ENCODE results near the gene RPP30.
A peak's percentile ranks its signal among the peaks of the same experiment; 100 is the strongest.

RPP30 gene

DNA sequence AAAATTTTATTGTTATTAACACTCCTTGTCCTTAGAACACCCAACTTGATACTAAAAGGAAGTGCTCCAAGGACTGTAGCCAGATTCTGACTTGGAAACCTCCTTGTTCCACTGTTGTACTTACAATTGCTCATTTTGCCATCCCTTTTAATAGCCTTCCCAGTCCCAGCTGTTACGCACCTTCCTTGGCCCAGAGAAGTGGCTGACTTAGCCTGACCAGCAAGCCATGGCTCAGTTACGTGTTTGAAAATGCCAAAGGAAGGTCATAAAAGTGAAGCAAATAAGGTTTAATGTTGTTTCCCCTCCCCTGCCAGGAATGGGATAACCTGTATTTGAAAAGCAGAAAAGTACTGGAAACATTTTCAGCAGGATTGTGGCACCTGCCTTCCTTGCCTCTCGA is 52.8 kb downstream of the RPP30 start:
- Histone ChIP-seq H3K4me3 (ENCODE audit: low read length in 2 of 2) (no peak overlapping the region), H3K27me3 (ENCODE audit: control insufficient read depth in 2 of 2, insufficient read depth in 2 of 2, low read length in 2 of 2) (no peaks in the 10 kb centered on the region), H3K27ac (ENCODE audit: low read depth in 2 of 2, low read length in 2 of 2) (no peak overlapping the region), H3K36me3 (ENCODE audit: control insufficient read depth in 2 of 2, insufficient read depth in 2 of 2, low read length in 2 of 2) (no peaks in the 10 kb centered on the region), H3K9ac (ENCODE audit: low read depth in 1 of 2, low read length in 2 of 2) (no peak overlapping the region), H3K9me3 (ENCODE audit: control insufficient read depth in 2 of 2, low read length in 2 of 2) (no peaks in the 10 kb centered on the region), H3K4me1 (ENCODE audit: control insufficient read depth in 2 of 2, insufficient read depth in 2 of 2, low read length in 2 of 2) (no peaks in the 10 kb centered on the region)

DNA sequence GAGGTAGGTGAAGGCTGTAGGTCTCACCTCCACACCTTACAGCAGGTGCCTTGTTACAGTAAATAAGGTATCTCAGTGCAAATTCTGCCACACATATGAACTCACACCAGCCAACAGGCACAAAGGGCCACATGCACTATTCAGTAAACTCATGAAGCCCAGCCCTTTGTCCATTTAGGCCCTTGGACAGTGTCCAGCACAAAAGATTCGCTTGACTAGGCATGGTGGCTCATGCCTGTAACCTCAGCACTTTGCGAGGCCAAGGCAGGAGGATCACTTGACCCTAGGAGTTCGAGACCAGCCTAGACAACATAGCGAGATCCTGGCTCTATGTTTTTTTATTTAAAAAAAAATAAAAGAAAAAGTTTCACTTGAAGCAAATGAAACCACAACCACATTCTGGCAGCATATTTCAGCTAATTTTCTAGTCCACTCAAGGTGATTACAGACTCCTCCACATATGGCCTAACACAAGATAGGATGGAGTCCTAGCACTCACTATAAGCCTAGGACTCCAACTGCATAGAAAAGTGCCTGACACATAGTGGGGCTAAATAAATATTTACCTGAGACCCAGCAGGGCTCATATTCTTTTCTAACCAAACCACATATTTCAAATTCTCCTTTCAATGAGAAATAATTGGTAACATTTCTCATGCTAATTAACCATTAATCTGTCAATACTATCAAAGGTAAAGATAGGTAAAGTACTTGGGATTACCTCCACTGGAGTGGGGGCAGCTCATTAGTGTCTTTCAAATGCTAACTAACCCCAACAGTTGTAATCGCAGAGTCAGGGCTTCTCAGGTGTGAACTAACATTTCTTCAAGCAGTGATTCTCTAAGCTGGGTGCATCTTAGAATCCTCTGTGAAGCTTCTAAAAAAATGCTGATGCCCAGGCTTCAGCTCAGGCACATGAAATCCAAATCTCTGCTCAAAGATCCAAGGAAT is 53.6 kb downstream of the RPP30 start:
- H3K9ac ChIP-seq (ENCODE audit: low read depth in 1 of 2, low read length in 2 of 2): no peak overlapping the region
- no peaks in the 10 kb centered on the region for H3K27me3 ChIP-seq (ENCODE audit: control insufficient read depth in 2 of 2, insufficient read depth in 2 of 2, low read length in 2 of 2)
- H3K4me3 ChIP-seq (ENCODE audit: low read length in 2 of 2): no peak overlapping the region
- H3K9me3 ChIP-seq (ENCODE audit: control insufficient read depth in 2 of 2, low read length in 2 of 2): no peaks in the 10 kb centered on the region
- H3K4me1 ChIP-seq (ENCODE audit: control insufficient read depth in 2 of 2, insufficient read depth in 2 of 2, low read length in 2 of 2): no peaks in the 10 kb centered on the region
- no peaks in the 10 kb centered on the region for H3K36me3 ChIP-seq (ENCODE audit: control insufficient read depth in 2 of 2, insufficient read depth in 2 of 2, low read length in 2 of 2)
- H3K27ac ChIP-seq (ENCODE audit: low read depth in 2 of 2, low read length in 2 of 2): no peak overlapping the region

DNA sequence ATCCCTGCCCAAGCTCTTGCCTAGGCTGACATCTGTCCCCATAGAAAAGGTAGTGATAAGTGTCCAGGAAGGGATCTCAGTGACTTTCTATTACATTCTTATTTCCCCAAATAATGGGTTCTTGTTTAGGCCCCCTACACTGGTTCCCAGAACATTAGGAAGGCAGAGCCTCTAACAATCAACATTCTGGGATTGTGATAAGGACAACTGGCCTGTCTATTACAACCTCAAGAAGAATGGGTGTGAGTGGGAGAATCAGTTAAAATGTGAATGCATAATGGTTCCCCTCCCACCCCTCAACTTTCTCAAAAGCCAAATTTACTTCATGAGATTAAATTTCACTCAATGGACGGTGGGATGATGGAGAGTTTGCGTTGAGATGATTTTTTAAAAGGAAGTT is 55.5 kb downstream of the RPP30 start:
- H3K9ac ChIP-seq (ENCODE audit: low read depth in 1 of 2, low read length in 2 of 2): no peak overlapping the region
- H3K4me3 ChIP-seq (ENCODE audit: low read length in 2 of 2): no peak overlapping the region
- H3K36me3 ChIP-seq (ENCODE audit: control insufficient read depth in 2 of 2, insufficient read depth in 2 of 2, low read length in 2 of 2): no peaks in the 10 kb centered on the region
- H3K27me3 ChIP-seq (ENCODE audit: control insufficient read depth in 2 of 2, insufficient read depth in 2 of 2, low read length in 2 of 2): no peaks in the 10 kb centered on the region
- H3K4me1 ChIP-seq (ENCODE audit: control insufficient read depth in 2 of 2, insufficient read depth in 2 of 2, low read length in 2 of 2): no peaks in the 10 kb centered on the region
- no peaks in the 10 kb centered on the region for H3K9me3 ChIP-seq (ENCODE audit: control insufficient read depth in 2 of 2, low read length in 2 of 2)
- no peak overlapping the region for H3K27ac ChIP-seq (ENCODE audit: low read depth in 2 of 2, low read length in 2 of 2)

DNA sequence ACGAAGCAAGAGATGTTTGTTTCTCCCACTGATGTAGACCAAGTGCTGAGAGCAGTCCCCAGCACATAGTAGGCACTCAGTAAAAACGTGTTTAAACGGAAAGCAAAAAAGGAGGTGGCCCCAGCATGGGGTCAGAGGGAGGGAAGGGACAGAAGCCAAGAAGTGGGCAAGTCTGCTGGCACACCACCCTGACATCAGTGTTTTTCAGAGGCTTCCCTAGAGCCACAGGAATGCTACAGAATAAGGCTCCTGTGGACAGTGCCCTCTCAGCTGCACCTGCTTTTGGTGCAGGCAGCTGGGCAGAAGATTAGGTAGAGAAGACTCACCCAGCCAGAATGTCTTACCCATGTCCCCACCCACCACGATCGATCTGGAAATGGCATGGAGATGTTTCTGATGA is 57.4 kb downstream of the RPP30 start:
- Histone ChIP-seq H3K27me3 (ENCODE audit: control insufficient read depth in 2 of 2, insufficient read depth in 2 of 2, low read length in 2 of 2) (no peaks in the 10 kb centered on the region), H3K9me3 (ENCODE audit: control insufficient read depth in 2 of 2, low read length in 2 of 2) (no peaks in the 10 kb centered on the region), H3K9ac (ENCODE audit: low read depth in 1 of 2, low read length in 2 of 2) (no peak overlapping the region), H3K4me3 (ENCODE audit: low read length in 2 of 2) (no peak overlapping the region), H3K4me1 (ENCODE audit: control insufficient read depth in 2 of 2, insufficient read depth in 2 of 2, low read length in 2 of 2) (no peaks in the 10 kb centered on the region), H3K36me3 (ENCODE audit: control insufficient read depth in 2 of 2, insufficient read depth in 2 of 2, low read length in 2 of 2) (no peaks in the 10 kb centered on the region), H3K27ac (ENCODE audit: low read depth in 2 of 2, low read length in 2 of 2) (no peak overlapping the region)

DNA sequence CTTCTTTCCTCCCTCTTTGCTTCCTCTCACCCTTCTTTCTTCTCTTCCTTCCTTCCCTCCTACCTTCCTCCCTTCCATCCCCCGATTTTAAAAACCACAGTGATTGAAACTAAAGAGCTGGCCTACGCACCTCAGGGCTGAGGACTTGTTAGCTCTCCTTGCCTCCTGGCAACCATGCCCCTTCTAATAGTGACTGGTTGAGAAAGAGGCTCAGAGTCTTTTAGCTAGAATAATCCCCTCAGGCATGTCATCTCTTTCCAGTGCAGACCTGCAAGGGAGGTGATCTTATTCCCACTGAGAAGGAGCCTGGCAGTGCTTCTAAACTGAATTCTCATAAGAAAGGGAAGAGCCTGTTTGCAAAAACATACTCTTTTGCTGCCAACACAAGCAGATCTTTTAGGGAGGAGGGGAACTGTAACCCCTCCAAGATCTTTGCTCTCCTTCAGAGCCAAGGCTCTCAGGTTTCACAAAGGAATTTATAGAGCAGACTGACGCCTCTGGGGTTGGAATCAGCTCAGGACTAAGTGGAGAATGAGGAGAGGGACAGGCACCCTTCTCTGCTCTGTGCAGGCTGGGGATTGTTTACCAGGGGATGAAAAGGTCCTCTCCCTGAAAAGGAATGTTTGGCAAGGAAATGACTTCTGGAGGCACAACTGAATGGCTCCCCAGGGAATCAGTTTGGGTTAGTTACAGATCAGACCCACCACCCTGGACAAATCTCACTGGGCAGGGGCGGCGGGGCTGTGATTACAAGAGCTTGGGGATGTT is 58.5 kb downstream of the RPP30 start:
- H3K9ac ChIP-seq (ENCODE audit: low read depth in 1 of 2, low read length in 2 of 2): no peak overlapping the region
- H3K9me3 ChIP-seq (ENCODE audit: control insufficient read depth in 2 of 2, low read length in 2 of 2): no peaks in the 10 kb centered on the region
- no peak overlapping the region for H3K4me3 ChIP-seq (ENCODE audit: low read length in 2 of 2)
- no peaks in the 10 kb centered on the region for H3K36me3 ChIP-seq (ENCODE audit: control insufficient read depth in 2 of 2, insufficient read depth in 2 of 2, low read length in 2 of 2)
- H3K4me1 ChIP-seq (ENCODE audit: control insufficient read depth in 2 of 2, insufficient read depth in 2 of 2, low read length in 2 of 2): peaks cover 0 to 1% of the 10 kb centered on the region in 2 donors
- H3K27ac ChIP-seq (ENCODE audit: low read depth in 2 of 2, low read length in 2 of 2): peak overlapping the region in 1 of 2 donors; percentile 52
- H3K27me3 ChIP-seq (ENCODE audit: control insufficient read depth in 2 of 2, insufficient read depth in 2 of 2, low read length in 2 of 2): no peaks in the 10 kb centered on the region

DNA sequence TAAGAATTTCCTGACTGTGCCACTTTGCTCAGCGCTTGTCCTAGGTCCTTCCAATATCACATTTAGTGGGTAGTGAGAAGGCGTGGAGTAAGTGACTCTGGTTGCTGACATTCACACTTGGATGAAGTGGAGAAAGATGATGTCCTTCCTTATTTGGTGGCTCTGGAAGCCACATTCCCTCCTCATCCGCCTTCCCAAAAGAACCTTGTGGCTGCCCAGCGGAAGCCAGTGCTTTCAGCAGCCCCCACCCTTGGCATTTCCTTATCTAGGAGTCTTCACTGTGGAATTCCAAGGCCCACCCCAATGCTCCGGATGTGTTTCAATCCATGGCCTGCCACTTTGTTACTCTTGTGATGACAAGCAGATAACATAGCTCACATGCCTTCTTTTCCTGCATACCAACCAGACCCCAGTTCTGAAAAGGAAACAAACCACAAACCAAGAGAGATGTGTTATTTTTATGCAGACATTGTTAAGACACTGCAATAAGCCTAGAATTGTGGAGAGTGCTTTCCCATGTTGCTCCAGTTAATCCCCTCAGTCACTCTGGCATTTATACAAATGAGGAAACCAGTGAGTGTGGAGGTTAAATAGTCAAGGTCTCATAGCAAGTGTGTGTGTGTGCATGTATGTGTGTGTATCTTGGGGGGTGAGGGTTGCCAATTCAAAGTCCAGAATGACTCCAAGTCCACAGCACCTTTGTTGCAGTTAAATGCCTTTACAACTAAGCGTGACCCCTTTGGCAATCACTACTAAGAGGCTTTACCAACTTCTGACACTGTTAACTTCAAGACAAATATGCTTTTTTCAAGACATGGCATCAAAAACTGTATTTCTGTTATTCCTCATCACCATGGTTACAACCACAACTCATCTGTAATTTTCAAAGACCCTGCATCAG is 59.4 kb downstream of the RPP30 start:
- Histone ChIP-seq H3K4me3 (ENCODE audit: low read length in 2 of 2) (no peak overlapping the region), H3K9ac (ENCODE audit: low read depth in 1 of 2, low read length in 2 of 2) (no peak overlapping the region), H3K36me3 (ENCODE audit: control insufficient read depth in 2 of 2, insufficient read depth in 2 of 2, low read length in 2 of 2) (no peaks in the 10 kb centered on the region), H3K27ac (ENCODE audit: low read depth in 2 of 2, low read length in 2 of 2) (peak overlapping the region in 1 of 2 donors; percentile 52), H3K27me3 (ENCODE audit: control insufficient read depth in 2 of 2, insufficient read depth in 2 of 2, low read length in 2 of 2) (no peaks in the 10 kb centered on the region), H3K4me1 (ENCODE audit: control insufficient read depth in 2 of 2, insufficient read depth in 2 of 2, low read length in 2 of 2) (peaks cover 0 to 2% of the 10 kb centered on the region in 2 donors), H3K9me3 (ENCODE audit: control insufficient read depth in 2 of 2, low read length in 2 of 2) (no peaks in the 10 kb centered on the region)

DNA sequence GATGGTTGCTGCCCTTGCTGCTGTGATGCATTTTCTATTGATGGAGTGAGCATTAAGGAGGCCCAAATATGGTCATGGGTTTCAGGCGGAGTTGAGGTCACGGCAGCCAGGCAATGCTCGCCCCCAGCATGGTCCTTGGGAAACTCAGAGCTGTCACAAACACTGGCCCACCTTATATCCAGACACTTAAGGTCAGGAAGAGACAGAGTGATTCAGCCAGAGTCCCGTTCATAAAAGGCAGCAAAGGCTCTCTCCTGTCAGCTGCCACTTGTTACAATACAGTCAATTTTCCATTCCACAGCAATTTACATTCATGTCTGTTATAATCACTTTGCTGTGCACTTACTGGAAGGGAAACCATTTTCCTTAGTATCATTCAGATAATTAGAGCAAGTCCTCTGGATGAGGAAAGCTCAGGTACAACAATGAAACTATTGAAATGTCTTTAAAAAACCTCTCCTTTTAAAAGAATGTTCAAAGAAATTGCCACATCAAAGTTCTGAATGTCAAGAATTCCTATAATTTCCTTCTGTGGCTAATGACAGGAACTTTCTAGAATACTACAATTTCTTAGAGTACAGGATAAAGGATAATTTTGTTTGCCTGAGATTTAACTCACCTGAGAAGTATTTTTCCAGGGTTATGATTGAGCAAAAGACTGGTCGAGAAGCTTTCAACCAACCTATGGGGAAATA is 64.0 kb downstream of the RPP30 start:
- H3K4me3 ChIP-seq (ENCODE audit: low read length in 2 of 2): no peak overlapping the region

DNA sequence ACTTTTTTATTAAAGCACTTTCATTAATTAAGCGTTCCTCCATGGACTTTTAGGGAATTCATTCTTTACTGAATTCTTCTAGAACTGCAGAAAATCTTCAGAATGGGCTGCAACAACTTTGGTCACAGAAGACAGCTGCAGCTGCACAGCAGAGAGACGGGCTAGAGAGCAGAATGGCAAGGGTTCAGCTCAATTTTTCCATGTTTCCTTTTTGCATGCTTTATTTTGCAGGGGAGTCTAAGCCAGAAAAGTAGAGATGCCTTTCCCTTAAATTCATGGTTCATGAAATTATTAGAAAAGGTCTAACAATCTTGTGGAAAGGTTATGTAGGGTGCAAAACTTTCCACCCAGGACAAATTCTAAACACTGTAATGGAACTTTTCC is 64.5 kb downstream of the RPP30 start:
- Histone ChIP-seq H3K9me3 (ENCODE audit: control insufficient read depth in 2 of 2, low read length in 2 of 2) (no peaks in the 10 kb centered on the region), H3K4me1 (ENCODE audit: control insufficient read depth in 2 of 2, insufficient read depth in 2 of 2, low read length in 2 of 2) (peaks cover 0 to 2% of the 10 kb centered on the region in 2 donors), H3K36me3 (ENCODE audit: control insufficient read depth in 2 of 2, insufficient read depth in 2 of 2, low read length in 2 of 2) (no peaks in the 10 kb centered on the region), H3K27me3 (ENCODE audit: control insufficient read depth in 2 of 2, insufficient read depth in 2 of 2, low read length in 2 of 2) (no peaks in the 10 kb centered on the region), H3K27ac (ENCODE audit: low read depth in 2 of 2, low read length in 2 of 2) (no peak overlapping the region), H3K4me3 (ENCODE audit: low read length in 2 of 2) (no peak overlapping the region), H3K9ac (ENCODE audit: low read depth in 1 of 2, low read length in 2 of 2) (no peak overlapping the region)

More for the DNA sequence above, 64.0 kb downstream of the RPP30 start:
- Histone ChIP-seq H3K9me3 (ENCODE audit: control insufficient read depth in 2 of 2, low read length in 2 of 2) (no peaks in the 10 kb centered on the region), H3K9ac (ENCODE audit: low read depth in 1 of 2, low read length in 2 of 2) (no peak overlapping the region), H3K27me3 (ENCODE audit: control insufficient read depth in 2 of 2, insufficient read depth in 2 of 2, low read length in 2 of 2) (no peaks in the 10 kb centered on the region), H3K4me1 (ENCODE audit: control insufficient read depth in 2 of 2, insufficient read depth in 2 of 2, low read length in 2 of 2) (peaks cover 0 to 2% of the 10 kb centered on the region in 2 donors), H3K27ac (ENCODE audit: low read depth in 2 of 2, low read length in 2 of 2) (no peak overlapping the region), H3K36me3 (ENCODE audit: control insufficient read depth in 2 of 2, insufficient read depth in 2 of 2, low read length in 2 of 2) (no peaks in the 10 kb centered on the region)

DNA sequence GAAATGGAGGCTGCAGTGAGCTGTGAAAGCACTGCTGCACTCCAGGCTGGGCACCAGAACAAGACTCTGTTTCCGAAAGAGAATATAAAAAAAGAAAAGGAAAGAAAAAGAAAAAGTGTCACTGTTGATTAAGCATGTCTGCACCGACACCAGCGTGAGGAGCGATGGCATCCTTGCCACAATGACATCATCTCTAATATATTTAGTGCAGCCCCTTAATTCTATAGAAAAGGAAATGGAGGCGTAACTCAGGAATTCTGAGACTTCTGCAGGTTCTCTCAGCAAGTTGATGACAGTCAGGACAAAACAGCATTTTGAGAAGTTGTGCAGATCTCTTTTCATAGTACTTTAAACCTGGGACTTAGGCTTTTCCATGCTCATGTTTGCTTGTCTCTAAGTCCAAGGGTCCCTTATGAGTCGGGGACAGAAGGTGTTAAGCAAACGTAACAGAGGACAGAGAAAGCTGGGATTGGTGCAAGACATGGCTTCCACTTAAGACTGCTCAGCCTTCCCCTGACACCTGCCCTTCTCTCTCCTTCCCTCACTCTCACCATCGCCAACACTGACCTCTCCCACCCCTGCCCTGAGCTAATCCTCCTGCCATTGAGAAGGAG is 66.0 kb downstream of the RPP30 start:
- Histone ChIP-seq H3K9ac (ENCODE audit: low read depth in 1 of 2, low read length in 2 of 2) (no peak overlapping the region), H3K9me3 (ENCODE audit: control insufficient read depth in 2 of 2, low read length in 2 of 2) (no peaks in the 10 kb centered on the region), H3K27me3 (ENCODE audit: control insufficient read depth in 2 of 2, insufficient read depth in 2 of 2, low read length in 2 of 2) (no peaks in the 10 kb centered on the region), H3K36me3 (ENCODE audit: control insufficient read depth in 2 of 2, insufficient read depth in 2 of 2, low read length in 2 of 2) (no peaks in the 10 kb centered on the region), H3K4me1 (ENCODE audit: control insufficient read depth in 2 of 2, insufficient read depth in 2 of 2, low read length in 2 of 2) (peaks cover 0 to 2% of the 10 kb centered on the region in 2 donors), H3K4me3 (ENCODE audit: low read length in 2 of 2) (no peak overlapping the region), H3K27ac (ENCODE audit: low read depth in 2 of 2, low read length in 2 of 2) (no peak overlapping the region)
